Type B pancreatic cell (in vitro differentiated cells): ENCODE results near the gene CLPTM1. TPM values are rescaled to one million over a fixed set of nuclear protein-coding genes. Genes with fewer than 3 reads are reported as not detected.

Experiments
- DNase-seq: peaks from one replicate; pipeline ENCODE4 v3.0.0; 2021; ENCODE audit warnings: mixed read lengths; ENCODE audit not compliant: unreplicated experiment; ENCODE audit errors: extremely low spot score
- H3K27ac Mint-ChIP-seq: 2 replicates; pipeline ENCODE4 v1.8.0; 2021; ENCODE audit warnings: mild to moderate bottlenecking, mixed read lengths
- H3K27me3 Mint-ChIP-seq: 2 replicates; pipeline ENCODE4 v1.8.0; 2021; ENCODE audit warnings: mixed read lengths
- H3K36me3 Mint-ChIP-seq: 2 replicates; pipeline ENCODE4 v1.8.0; 2021; ENCODE audit warnings: mixed read lengths
- H3K4me1 Mint-ChIP-seq: one replicate; pipeline ENCODE4 v1.8.0; 2021; ENCODE audit warnings: mixed read lengths; ENCODE audit not compliant: unreplicated experiment
- H3K4me3 Mint-ChIP-seq: 2 replicates; pipeline ENCODE4 v1.8.0; 2021; ENCODE audit warnings: mild to moderate bottlenecking, mixed read lengths
- H3K9me3 Mint-ChIP-seq: 2 replicates; pipeline ENCODE4 v1.8.0; 2021; ENCODE audit warnings: mixed read lengths
- CTCF ChIP-seq: fragments of 200-600 bp; sonication (generic); conservative IDR thresholded peaks from 2 replicates; pipeline ENCODE4 v1.5.0; 2021; ENCODE audit warnings: antibody characterized with exemption, mild to moderate bottlenecking
- total RNA-seq: library from RNA; stranded (reverse); gene quantifications from 2 replicates; pipeline ENCODE4 v1.2.1, GENCODE V29; 2021; ENCODE audit warnings: low replicate concordance

The CLPTM1 gene
- total RNA-seq, 1 donor from 2014 or later: 104 TPM

DNA sequence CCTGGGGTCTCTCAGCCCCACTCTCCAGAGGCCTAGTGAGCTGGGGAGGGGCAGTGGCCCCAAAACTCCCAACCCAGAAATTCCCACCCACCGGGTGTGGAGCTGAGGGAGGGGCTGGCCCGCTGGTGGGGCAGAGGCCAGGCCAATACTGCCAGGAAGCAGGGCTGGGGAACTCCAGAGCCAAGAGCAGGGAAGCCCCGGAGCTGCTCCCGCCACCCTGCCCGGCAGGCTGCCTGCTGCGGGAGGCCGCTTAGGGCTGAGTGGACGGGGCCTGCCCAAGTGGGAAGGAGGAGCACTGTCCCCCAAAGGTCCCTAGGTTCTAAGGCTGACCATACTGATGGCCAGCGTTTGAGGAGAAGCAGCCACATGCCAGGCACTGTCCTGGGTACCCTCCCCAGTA, 33.1 kb downstream of the CLPTM1 start:
- H3K4me3 Mint-ChIP-seq: no peak overlapping the region
- H3K4me1 Mint-ChIP-seq: no peaks in the 10 kb centered on the region
- no peak overlapping the region for H3K27ac Mint-ChIP-seq
- H3K36me3 Mint-ChIP-seq: peaks cover 7% of the 10 kb centered on the region
- no peaks in the 10 kb centered on the region for H3K27me3 Mint-ChIP-seq
- no peaks in the 10 kb centered on the region for H3K9me3 Mint-ChIP-seq
- DNase-seq: no peak
- TF ChIP-seq CTCF: no peak

DNA sequence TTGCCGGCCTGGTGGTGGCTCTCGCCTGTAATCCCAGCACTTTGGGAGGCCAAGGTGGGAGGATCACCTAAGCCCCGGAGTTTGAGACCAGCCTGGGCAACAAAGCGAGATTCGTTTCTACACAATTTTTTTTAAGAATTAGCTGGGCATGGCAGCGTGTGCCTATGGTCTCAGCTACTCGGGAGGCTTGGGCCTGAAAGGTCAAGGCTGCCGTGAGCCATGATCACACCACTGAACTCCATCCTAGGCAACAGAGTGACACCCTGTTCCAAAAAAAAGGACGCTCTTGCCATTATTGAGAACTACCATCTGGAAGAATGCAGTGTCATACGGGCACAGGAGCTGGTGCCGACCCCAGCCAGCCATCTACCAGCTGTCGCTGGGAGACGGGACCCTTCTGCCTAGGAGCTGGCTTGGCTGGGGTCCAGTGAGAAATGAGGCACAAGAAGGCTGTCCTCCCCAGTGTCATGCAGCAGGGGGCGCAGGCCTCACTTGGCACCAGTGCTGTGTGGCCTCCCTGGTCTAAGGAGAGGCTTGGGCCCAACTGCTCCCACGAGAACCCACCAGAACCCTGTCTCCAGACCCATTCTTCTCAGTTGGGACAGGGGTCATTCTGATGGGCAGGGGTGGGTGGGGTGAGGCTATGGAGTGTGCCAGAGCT, 33.8 kb downstream of the CLPTM1 start:
- Mint-ChIP-seq H3K36me3 (peaks cover 7% of the 10 kb centered on the region), H3K27me3 (no peaks in the 10 kb centered on the region), H3K9me3 (no peaks in the 10 kb centered on the region), H3K4me1 (no peaks in the 10 kb centered on the region), H3K4me3 (no peak overlapping the region), H3K27ac (peak overlapping the region; percentile 58)
- no peak for DNase-seq
- peak; percentile 75 for TF ChIP-seq CTCF

GRCh38 chr19:44990459-44990858, 35.3 kb downstream of the CLPTM1 start:
- Mint-ChIP-seq H3K4me1 (no peaks in the 10 kb centered on the region), H3K36me3 (peaks cover 7% of the 10 kb centered on the region), H3K27me3 (no peaks in the 10 kb centered on the region), H3K9me3 (no peaks in the 10 kb centered on the region), H3K27ac (no peak overlapping the region), H3K4me3 (no peak overlapping the region)
- no peak for TF ChIP-seq CTCF
- no peak for DNase-seq

DNA sequence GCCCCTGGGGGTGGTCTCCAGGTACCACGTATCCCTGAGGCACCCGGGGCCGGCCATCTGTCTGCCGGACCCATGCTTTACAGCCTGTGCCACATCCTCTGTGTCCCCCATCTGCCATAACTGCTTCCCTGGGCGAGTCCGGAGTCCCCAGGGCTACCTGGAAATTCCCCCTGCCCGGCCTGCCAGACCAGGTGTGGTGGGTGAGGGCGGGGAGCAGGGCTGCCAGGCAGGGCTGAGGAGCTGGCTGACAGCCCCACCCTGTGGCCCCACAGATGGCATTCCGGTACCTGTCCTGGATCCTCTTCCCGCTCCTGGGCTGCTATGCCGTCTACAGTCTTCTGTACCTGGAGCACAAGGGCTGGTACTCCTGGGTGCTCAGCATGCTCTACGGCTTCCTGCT, 35.8 kb downstream of the CLPTM1 start:
- no peak overlapping the region for H3K27ac Mint-ChIP-seq
- no peak for DNase-seq
- TF ChIP-seq CTCF: no peak

GRCh38 chr19:44992336-44993163, 37.4 kb downstream of the CLPTM1 start:
- no peak overlapping the region for H3K4me3 Mint-ChIP-seq
- H3K4me1 Mint-ChIP-seq: no peaks in the 10 kb centered on the region
- H3K27ac Mint-ChIP-seq: no peak overlapping the region
- DNase-seq: no peak
- H3K9me3 Mint-ChIP-seq: no peaks in the 10 kb centered on the region
- TF ChIP-seq CTCF: no peak
- H3K36me3 Mint-ChIP-seq: peaks cover 7% of the 10 kb centered on the region
- no peaks in the 10 kb centered on the region for H3K27me3 Mint-ChIP-seq

More for the DNA sequence above, 35.8 kb downstream of the CLPTM1 start:
- Mint-ChIP-seq H3K4me3 (no peak overlapping the region), H3K4me1 (no peaks in the 10 kb centered on the region), H3K36me3 (peaks cover 7% of the 10 kb centered on the region), H3K9me3 (no peaks in the 10 kb centered on the region), H3K27me3 (no peaks in the 10 kb centered on the region)
